Germinal center (tissue), 1 donor: ENCODE results near the gene ZNF652.
"Not testable (repeated sequence)": the region's sequence is repeated elsewhere in the genome, so short reads cannot be mapped to it uniquely, and the experiment has no call there.

Experiments
- DNase-seq: peaks from one replicate; pipeline ENCODE4 v3.0.0; 2012; ENCODE audit warnings: mixed read lengths, low spot score

The ZNF652 gene

DNA sequence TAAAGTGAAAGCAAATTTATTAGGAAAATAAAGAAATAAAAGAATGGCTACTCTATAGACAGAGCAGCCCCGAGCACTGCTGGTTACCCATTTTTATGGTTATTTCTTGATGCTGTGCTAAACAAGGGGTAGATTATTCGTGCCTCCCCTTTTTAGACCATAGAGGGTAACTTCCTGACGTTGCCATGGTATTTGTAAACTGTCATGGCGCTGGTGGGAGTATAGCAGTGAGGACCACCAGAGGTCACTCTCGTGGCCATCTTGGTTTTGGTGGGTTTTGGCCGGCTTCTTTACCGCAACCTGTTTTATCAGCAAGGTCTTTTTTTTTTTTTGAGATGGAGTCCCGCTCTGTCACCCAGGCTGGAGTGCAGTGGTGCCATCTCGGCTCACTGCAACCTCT is 100.5 kb downstream of the ZNF652 start:
- DNase-seq = not testable (repeated sequence)

DNA sequence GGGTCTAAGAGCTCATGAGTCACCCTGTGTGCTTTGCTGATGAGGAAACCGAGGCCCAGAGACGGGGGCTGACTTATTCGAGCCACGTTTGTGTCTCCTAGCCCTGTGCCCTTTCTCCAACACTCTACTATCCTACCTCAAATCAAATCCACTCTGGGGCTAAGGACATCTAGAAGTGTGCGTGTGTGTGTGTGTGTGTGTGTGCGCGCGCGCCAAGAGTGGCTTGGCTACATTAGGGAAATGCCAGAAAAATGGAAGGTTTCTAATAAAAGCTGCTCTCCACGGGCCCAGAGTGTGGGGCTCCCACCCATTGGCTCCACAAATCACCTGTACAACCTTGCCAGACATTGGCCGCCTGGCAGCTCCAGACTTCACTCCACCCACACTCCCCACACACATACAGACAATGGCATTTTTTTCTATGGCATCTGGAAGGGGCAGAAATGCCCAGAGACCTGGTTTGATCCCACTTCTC is 101.2 kb downstream of the ZNF652 start:
- DNase-seq = no peak

DNA sequence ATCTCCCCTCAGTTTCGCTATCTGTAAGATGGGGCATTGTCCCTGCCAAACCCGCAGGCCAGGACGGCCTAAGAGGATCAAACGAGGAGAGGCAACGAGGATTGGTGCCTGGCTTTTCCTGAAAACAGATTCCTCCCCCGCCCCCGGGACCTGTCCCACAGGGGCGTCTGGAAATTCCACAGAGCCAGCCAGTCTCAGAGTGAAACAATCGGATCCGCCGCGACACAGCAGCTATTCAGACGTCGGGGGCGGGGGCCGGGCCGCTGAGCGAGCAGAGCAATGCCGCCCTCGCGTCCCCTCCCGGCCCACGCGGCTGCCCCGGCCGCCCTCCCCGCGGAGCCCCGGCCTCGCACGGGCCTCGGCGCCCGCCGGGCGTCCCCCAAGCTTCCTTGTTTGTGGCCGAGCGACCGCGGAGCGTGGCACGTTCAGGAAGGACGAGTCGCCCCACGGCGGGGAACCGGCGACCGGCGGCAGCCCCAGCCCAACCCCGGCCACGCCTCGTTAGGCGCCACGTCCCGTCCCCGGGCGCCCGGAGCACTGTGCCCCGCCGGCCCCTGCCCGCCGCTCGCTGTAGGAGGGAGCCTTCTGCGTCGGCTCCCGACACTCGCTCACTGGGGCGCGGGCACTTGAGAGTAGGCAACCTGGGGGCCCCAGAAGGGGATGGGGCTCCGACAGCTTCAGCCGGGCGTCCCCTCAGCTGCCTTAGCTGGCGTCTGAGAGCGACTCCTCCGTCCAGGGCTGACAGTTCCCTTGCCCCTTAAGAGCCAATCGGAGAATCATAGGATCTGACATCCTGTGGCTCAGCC is 101.8 kb downstream of the ZNF652 start:
- DNase-seq = peak; percentile 71

DNA sequence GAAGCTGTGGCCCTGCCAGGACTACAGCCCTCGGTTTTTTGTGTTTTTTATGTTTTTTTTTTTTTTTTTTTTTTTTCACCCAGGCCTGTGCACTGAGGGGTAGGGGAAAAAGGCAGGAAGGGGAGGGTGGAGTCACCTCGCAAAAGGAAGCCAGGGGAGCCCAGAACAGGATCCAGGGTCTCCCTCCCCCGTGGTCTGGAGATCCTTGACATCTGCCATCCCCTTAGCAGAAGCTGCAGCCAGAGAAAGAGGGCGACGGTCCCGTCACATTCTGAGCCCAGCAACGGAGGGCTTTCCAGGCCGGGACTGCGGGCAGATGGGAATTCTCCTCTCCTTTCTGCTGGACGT is 102.4 kb downstream of the ZNF652 start:
- DNase-seq = no peak

DNA sequence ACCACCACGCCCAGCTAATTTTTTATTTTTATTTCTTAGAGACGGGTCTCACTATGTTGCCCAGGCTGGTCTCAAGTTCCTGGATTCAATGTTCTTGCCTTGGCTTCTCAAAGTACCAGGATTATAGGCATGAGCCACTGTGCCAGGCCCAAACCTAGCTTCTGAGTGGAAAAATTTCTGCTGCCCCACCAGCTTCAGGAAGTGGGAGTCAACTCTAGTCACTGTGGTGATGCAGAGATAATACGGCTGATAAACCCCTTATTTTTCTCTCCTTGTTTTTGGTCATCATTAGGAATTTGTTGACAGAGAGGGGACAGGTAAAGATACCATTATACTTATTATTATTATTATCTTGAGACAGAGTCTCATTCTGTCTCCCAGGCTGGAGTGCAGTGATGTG is 103.7 kb downstream of the ZNF652 start:
- DNase-seq = no peak

DNA sequence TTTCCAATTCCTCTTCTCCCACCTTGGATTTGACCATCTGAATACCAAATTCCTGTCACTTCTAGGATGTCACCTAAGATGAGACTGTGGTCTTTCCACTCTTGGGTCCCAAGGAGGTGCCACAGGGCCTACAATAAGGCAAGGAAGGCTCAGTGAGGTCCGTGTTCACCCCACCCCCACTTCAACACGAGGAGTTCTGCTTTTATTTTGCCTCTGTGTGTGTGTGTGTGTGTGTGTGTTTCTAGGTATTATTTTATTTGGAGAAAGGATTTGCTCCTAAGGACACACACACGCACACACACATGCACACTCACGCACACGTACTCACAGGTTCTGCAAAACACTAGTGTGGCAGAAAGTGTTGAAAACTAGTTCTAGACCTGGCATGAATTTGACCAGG is 106.9 kb downstream of the ZNF652 start:
- no peak for DNase-seq

DNA sequence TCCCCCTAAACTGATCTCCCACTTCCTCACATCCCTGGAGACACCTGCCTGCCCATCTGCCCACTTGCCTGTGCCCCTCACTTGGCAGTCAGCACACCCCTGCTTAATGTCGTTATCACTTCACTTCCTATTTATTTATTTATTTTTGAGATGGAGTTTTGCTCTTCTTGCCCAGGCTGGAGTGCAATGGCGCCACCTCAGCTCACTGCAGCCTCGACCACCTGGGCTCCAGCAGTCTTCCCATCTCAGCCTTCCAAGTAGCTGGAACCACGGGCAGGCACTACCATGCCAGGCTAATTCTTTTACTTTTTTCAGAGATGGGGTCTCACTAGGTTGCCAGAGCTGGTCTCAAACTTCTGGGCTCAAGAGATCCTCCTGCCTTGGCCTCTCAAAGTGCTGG is 108.0 kb downstream of the ZNF652 start:
- DNase-seq = no peak

DNA sequence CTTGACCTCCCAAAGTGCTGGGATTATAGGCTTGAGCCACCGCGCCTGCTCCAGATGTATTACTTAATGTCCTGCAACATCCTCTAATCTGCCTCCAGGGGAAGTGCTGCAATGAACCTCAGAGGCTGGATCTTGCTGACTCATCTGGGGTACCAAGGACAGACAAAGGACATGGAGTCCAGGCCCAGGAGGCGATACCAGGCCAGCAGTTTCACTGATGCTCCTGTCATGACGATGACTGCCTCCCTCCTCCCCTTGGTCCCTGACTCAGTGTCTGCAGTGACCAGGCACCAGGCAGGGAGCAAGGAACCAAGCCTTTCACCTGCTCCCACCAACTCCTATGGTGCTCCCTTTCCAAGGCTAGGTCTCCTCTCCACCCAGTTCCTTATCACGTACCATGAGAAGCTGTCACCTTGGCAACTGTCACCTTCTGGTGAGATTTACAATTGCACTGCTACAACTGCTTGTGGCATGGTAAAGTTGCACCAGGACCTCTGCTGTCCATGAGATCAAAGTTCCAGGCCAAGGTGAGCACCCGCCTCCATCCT is 109.8 kb downstream of the ZNF652 start:
- DNase-seq = no peak

DNA sequence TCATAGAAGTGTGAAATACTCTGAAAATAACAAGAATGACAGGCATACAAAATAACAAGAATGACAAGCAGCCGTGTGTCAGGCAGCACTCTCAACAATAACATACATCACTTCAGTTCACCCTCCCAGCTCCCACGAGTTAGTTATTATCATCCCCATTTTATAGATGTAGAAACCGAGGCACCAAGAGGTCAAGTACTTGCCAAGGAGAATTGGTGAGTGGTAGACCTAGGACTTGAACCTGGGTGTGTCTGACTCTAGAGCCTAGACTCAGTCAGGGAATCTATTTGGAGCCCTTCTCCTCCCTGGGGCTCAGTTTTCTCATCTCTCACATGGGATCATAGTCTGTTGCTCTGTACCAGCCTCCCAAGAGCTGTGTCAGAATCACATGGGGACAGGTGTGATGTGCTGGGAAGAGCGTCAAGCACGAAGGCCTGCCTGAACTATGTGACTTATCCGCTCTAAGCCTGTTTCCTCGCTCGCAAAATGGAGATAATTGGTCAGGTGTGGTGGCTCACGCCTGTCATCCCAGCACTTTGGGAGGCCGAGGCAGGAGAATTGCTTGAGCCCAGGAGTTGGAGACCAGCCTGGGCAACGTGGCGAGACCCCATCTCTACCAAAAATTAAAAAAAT is 112.0 kb downstream of the ZNF652 start:
- DNase-seq = no peak

DNA sequence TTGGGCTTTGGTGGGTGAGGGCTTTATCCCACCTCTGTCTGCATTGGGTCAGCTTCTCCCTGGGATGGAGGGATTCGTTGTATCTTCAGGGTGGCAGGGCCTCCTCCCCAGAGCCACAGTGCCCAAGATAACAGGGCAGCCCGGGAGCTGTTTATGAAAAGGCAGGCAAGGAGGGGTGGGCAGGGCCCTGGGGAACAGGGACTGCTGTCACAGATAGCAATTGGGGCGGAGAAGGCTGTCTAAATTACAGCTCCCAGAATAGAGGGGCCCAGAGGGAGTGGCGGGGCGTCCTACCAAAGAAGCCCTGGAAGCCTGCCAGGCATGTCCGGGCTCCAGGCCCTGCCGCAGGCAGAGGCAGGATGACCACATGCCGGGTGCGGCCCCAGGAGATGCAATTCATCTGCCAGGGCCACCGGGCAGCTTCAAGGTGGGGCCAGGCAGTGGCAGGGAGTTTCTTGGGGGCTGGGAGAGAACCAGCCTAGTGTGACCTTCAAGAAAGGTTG is 112.7 kb downstream of the ZNF652 start:
- peak; percentile 56 for DNase-seq

DNA sequence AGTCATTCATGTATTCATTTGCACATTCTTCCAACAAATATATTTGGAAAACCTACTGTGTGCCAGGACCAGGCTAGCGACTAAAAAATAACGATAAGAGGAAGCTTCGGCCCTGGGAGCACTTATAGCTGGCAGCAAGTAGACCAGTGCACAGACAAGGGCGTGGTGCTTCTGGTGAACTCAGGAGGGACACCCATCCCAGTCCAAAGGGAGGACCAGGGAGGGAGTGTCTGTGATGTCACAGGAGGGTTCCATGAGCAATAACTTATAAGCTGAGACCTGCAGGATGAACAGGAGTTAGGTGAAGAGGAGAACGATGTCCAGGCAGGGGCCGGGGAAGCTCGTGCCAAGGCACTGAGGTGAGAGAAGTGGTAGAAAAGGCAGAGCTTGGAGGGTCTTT is 114.1 kb downstream of the ZNF652 start:
- no peak for DNase-seq

DNA sequence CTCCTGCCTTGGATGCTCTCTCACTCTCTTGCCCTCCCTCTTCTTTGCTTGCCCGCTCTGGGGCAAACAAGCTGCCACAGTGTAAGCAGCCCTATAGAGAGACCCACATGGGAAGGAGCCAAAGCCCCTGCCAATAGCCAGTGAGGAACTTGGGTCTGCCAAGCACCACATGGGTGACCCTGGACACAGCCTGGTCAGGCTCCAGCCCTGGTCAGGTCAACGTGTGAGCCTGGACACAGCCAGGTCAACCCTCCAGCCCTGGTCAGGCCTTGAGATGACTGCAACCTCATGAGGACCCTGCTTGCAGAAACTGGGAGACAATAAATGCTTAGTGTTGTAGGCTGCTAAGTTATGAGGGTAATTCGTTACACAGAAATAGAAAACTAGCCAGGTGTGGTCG is 117.2 kb downstream of the ZNF652 start:
- no peak for DNase-seq
